NCI-H2029 (cell line): ENCODE data around the gene DENND5A.
"Not testable (repeated sequence)": the region's sequence is repeated elsewhere in the genome, so short reads cannot be mapped to it uniquely, and the experiment has no call there.

Experiments used
- DNase-seq: peaks from one replicate; lab custom pipeline; 2025; lab: John Stamatoyannopoulos, UW

The DENND5A gene

GRCh38 chr11:9264316-9265210, 587 bp downstream of the DENND5A start:
- no peak for DNase-seq

- DNase-seq, result no peak
Observed at GRCh38 chr11:9263840-9264315, 1.3 kb downstream of the DENND5A start.

GRCh38 chr11:9260838-9261146, 4.4 kb downstream of the DENND5A start:
- not testable (repeated sequence) for DNase-seq

GRCh38 chr11:9259981-9260837, 4.9 kb downstream of the DENND5A start:
- DNase-seq, result no peak

GRCh38 chr11:9258279-9258678, 6.9 kb downstream of the DENND5A start:
- DNase-seq, result not testable (repeated sequence)

GRCh38 chr11:9254416-9254815, 10.7 kb downstream of the DENND5A start:
- DNase-seq, result no peak

GRCh38 chr11:9253086-9253485, 12.1 kb downstream of the DENND5A start:
- DNase-seq, result no peak

- no peak for DNase-seq
Observed at GRCh38 chr11:9251311-9251710, 13.8 kb downstream of the DENND5A start.

- DNase-seq, result no peak
Observed at GRCh38 chr11:9250139-9250582, 15.0 kb downstream of the DENND5A start.

GRCh38 chr11:9249252-9249651, 15.9 kb downstream of the DENND5A start:
- DNase-seq, result no peak

- DNase-seq, result no peak
Observed at GRCh38 chr11:9247863-9248262, 17.3 kb downstream of the DENND5A start.

- not testable (repeated sequence) for DNase-seq
Observed at GRCh38 chr11:9236242-9236641, 28.9 kb downstream of the DENND5A start.

- no peak for DNase-seq
Observed at GRCh38 chr11:9232482-9232881, 32.7 kb downstream of the DENND5A start.

GRCh38 chr11:9231848-9232177, 33.3 kb downstream of the DENND5A start:
- no peak for DNase-seq

- no peak for DNase-seq
Observed at GRCh38 chr11:9230296-9230695, 34.9 kb downstream of the DENND5A start.

GRCh38 chr11:9228091-9228490, 37.1 kb downstream of the DENND5A start:
- DNase-seq, result no peak

GRCh38 chr11:9225748-9226298, 39.3 kb downstream of the DENND5A start:
- DNase-seq, result no peak

- no peak for DNase-seq
Observed at GRCh38 chr11:9222654-9223053, 42.5 kb downstream of the DENND5A start.

GRCh38 chr11:9220853-9221252, 44.3 kb downstream of the DENND5A start:
- DNase-seq, result not testable (repeated sequence)

GRCh38 chr11:9219572-9219971, 45.6 kb downstream of the DENND5A start:
- DNase-seq, result no peak

GRCh38 chr11:9219115-9219514, 46.0 kb downstream of the DENND5A start:
- DNase-seq, result no peak

- no peak for DNase-seq
Observed at GRCh38 chr11:9214765-9215164, 50.4 kb downstream of the DENND5A start.

- no peak for DNase-seq
Observed at GRCh38 chr11:9211322-9211721, 53.8 kb downstream of the DENND5A start.
